ENCODE measurements around the gene ARHGAP31. TPM values are rescaled to one million over a fixed set of nuclear protein-coding genes. Genes with fewer than 3 reads are reported as not detected.

ARHGAP31 gene
- total RNA-seq, 1 donor from 2014 or later = 6.3 TPM

- peaks cover 19% of the 10 kb centered on the region for H3K36me3 Mint-ChIP-seq (ENCODE audit: low read depth)
- H3K4me3 Mint-ChIP-seq = peak overlapping the region; percentile 11
- DNase-seq (ENCODE audit: low read depth, low spot score) = no peak
- peaks cover 27% of the 10 kb centered on the region for H3K4me1 Mint-ChIP-seq
- peak overlapping the region; percentile 86 for H3K27ac Mint-ChIP-seq (ENCODE audit: unreplicated experiment)
- TF ChIP-seq CTCF (conservative IDR thresholded peaks at IDR 0.05) = no peak
- no peaks in the 10 kb centered on the region for H3K27me3 Mint-ChIP-seq (ENCODE audit: low read depth)
- peaks cover 18% of the 10 kb centered on the region for H3K9me3 Mint-ChIP-seq
Observed at GRCh38 chr3:119279584-119280243, 14.5 kb upstream of the ARHGAP31 start.

GRCh38 chr3:119288669-119289403, 5.3 kb upstream of the ARHGAP31 start:
- Mint-ChIP-seq H3K27ac (ENCODE audit: unreplicated experiment) (no peak overlapping the region), H3K4me3 (no peak overlapping the region)

GRCh38 chr3:119289404-119289770, 4.8 kb upstream of the ARHGAP31 start:
- TF ChIP-seq CTCF (conservative IDR thresholded peaks at IDR 0.05) = no peak
- Mint-ChIP-seq H3K4me3 (no peak overlapping the region), H3K36me3 (ENCODE audit: low read depth) (peaks cover 14% of the 10 kb centered on the region), H3K9me3 (peaks cover 22% of the 10 kb centered on the region), H3K4me1 (peaks cover 19% of the 10 kb centered on the region), H3K27me3 (ENCODE audit: low read depth) (peaks cover 10% of the 10 kb centered on the region), H3K27ac (ENCODE audit: unreplicated experiment) (no peak overlapping the region)
- DNase-seq (ENCODE audit: low read depth, low spot score) = no peak

More at GRCh38 chr3:119288669-119289403, 5.3 kb upstream of the ARHGAP31 start:
- peaks cover 23% of the 10 kb centered on the region for H3K9me3 Mint-ChIP-seq
- TF ChIP-seq CTCF (conservative IDR thresholded peaks at IDR 0.05) = no peak
- no peak for DNase-seq (ENCODE audit: low read depth, low spot score)
- peaks cover 16% of the 10 kb centered on the region for H3K36me3 Mint-ChIP-seq (ENCODE audit: low read depth)
- peaks cover 15% of the 10 kb centered on the region for H3K4me1 Mint-ChIP-seq
- H3K27me3 Mint-ChIP-seq (ENCODE audit: low read depth) = peaks cover 10% of the 10 kb centered on the region

- DNase-seq (ENCODE audit: low read depth, low spot score) = no peak
- Mint-ChIP-seq H3K9me3 (peaks cover 13% of the 10 kb centered on the region), H3K36me3 (ENCODE audit: low read depth) (peaks cover 8% of the 10 kb centered on the region), H3K4me3 (no peak overlapping the region), H3K27me3 (ENCODE audit: low read depth) (peaks cover 10% of the 10 kb centered on the region), H3K4me1 (peaks cover 29% of the 10 kb centered on the region), H3K27ac (ENCODE audit: unreplicated experiment) (no peak overlapping the region)
- TF ChIP-seq CTCF (conservative IDR thresholded peaks at IDR 0.05) = no peak
Observed at GRCh38 chr3:119290613-119291012, 3.6 kb upstream of the ARHGAP31 start.

DNA sequence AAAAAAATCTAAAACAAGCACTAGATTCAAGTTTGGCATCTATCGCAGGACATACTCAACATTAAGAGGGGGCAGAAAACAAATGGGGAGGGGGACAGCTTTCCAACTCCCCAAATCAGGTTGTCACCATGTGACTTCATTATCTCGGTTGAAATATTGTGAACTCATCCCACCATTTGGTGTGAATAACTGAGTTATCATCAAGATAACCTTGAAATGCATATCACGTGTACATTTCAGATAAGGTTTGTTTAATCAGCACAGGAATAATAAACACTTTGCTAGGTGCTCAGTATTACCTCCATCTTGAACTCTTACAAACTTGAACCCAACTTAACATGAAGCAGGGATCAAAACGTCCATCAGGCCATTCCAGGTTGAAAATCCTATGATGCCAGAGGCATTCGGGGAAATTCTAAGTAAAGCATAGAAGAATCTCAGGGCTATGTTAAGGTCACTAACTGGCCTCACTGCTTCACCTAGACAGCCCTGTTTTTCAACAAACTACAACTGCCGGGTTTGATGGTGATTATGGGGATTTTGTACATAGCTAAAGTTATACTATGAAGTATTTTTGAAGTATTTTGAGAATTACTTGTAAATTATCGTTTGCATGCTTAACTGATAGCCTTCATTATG, 3.0 kb upstream of the ARHGAP31 start:
- DNase-seq (ENCODE audit: low read depth, low spot score) = no peak
- no peak for TF ChIP-seq CTCF (conservative IDR thresholded peaks at IDR 0.05)
- Mint-ChIP-seq H3K4me1 (peaks cover 35% of the 10 kb centered on the region), H3K4me3 (no peak overlapping the region), H3K27ac (ENCODE audit: unreplicated experiment) (no peak overlapping the region), H3K9me3 (peaks cover 9% of the 10 kb centered on the region), H3K36me3 (ENCODE audit: low read depth) (peaks cover 4% of the 10 kb centered on the region), H3K27me3 (ENCODE audit: low read depth) (peaks cover 10% of the 10 kb centered on the region)
